Mesothelial cell of epicardium (in vitro differentiated cells): ENCODE results near the gene CTNND2. TPM values are rescaled to one million over a fixed set of nuclear protein-coding genes. Genes with fewer than 3 reads are reported as not detected.

Experiments
- DNase-seq, 2 experiments: peaks; one replicate each; pipeline ENCODE4 v3.0.0; 2021; ENCODE audit warnings: low spot score in 2 of 2; ENCODE audit not compliant: unreplicated experiment in 2 of 2
- H3K27ac Mint-ChIP-seq: 2 replicates; pipeline ENCODE4 v1.8.0; 2021; ENCODE audit warnings: mixed read lengths
- H3K27me3 Mint-ChIP-seq: 2 replicates; pipeline ENCODE4 v1.8.0; 2021; ENCODE audit warnings: low read depth, mixed read lengths
- H3K36me3 Mint-ChIP-seq: 2 replicates; pipeline ENCODE4 v1.8.0; 2021; ENCODE audit warnings: mixed read lengths
- H3K4me1 Mint-ChIP-seq: 2 replicates; pipeline ENCODE4 v1.8.0; 2021; ENCODE audit warnings: mixed read lengths
- H3K4me3 Mint-ChIP-seq: 2 replicates; pipeline ENCODE4 v1.8.0; 2021; ENCODE audit warnings: mild to moderate bottlenecking, moderate library complexity, mixed read lengths
- H3K9me3 Mint-ChIP-seq: 2 replicates; pipeline ENCODE4 v1.8.0; 2021; ENCODE audit warnings: mixed read lengths
- CTCF ChIP-seq: fragments of 200-600 bp; sonication (generic); IDR thresholded peaks from one replicate; pipeline ENCODE4 v1.5.0; 2021; ENCODE audit warnings: antibody characterized with exemption; ENCODE audit not compliant: unreplicated experiment
- total RNA-seq: library from RNA; stranded (reverse); gene quantifications from 3 replicates; pipeline ENCODE4 v1.2.1, GENCODE V29; 2021

CTNND2 gene
- total RNA-seq, 1 donor from 2014 or later, result 7.9 TPM

- no peak overlapping the region for H3K27ac Mint-ChIP-seq
- no peaks in the 10 kb centered on the region for H3K36me3 Mint-ChIP-seq
- peak overlapping the region; percentile 81 for H3K4me3 Mint-ChIP-seq
- DNase-seq, result peak; percentile 23 to 51
- H3K4me1 Mint-ChIP-seq, result peaks cover 12% of the 10 kb centered on the region
- no peaks in the 10 kb centered on the region for H3K9me3 Mint-ChIP-seq
- TF ChIP-seq CTCF, result no peak
- peaks cover 59% of the 10 kb centered on the region for H3K27me3 Mint-ChIP-seq
Measured at GRCh38 chr5:11384441-11385250, 519.6 kb downstream of the CTNND2 start.

GRCh38 chr5:11383506-11384095 is 520.6 kb downstream of the CTNND2 start:
- no peak for TF ChIP-seq CTCF
- Mint-ChIP-seq H3K4me3 (no peak overlapping the region), H3K27ac (no peak overlapping the region), H3K27me3 (peaks cover 53% of the 10 kb centered on the region), H3K4me1 (peaks cover 12% of the 10 kb centered on the region), H3K9me3 (no peaks in the 10 kb centered on the region), H3K36me3 (no peaks in the 10 kb centered on the region)
- no peak for DNase-seq

- no peaks in the 10 kb centered on the region for H3K4me1 Mint-ChIP-seq
Measured at GRCh38 chr5:11378461-11378860, 525.8 kb downstream of the CTNND2 start.

GRCh38 chr5:11377896-11378295 is 526.4 kb downstream of the CTNND2 start:
- no peaks in the 10 kb centered on the region for H3K36me3 Mint-ChIP-seq
- no peak overlapping the region for H3K4me3 Mint-ChIP-seq
- no peaks in the 10 kb centered on the region for H3K9me3 Mint-ChIP-seq
- H3K4me1 Mint-ChIP-seq, result no peaks in the 10 kb centered on the region
- H3K27ac Mint-ChIP-seq, result no peak overlapping the region
- H3K27me3 Mint-ChIP-seq, result peaks cover 7% of the 10 kb centered on the region
- TF ChIP-seq CTCF, result no peak
- no peak for DNase-seq

More at GRCh38 chr5:11378461-11378860, 525.8 kb downstream of the CTNND2 start:
- TF ChIP-seq CTCF, result no peak
- Mint-ChIP-seq H3K9me3 (no peaks in the 10 kb centered on the region), H3K4me3 (no peak overlapping the region), H3K27me3 (peaks cover 13% of the 10 kb centered on the region), H3K36me3 (no peaks in the 10 kb centered on the region), H3K27ac (no peak overlapping the region)
- DNase-seq, result no peak

GRCh38 chr5:11372191-11372590 is 532.1 kb downstream of the CTNND2 start:
- no peak for DNase-seq
- H3K4me3 Mint-ChIP-seq, result no peak overlapping the region
- no peaks in the 10 kb centered on the region for H3K27me3 Mint-ChIP-seq
- no peaks in the 10 kb centered on the region for H3K36me3 Mint-ChIP-seq
- no peaks in the 10 kb centered on the region for H3K4me1 Mint-ChIP-seq
- H3K9me3 Mint-ChIP-seq, result no peaks in the 10 kb centered on the region
- TF ChIP-seq CTCF, result no peak
- H3K27ac Mint-ChIP-seq, result no peak overlapping the region
